Pancreas (tissue), 10 donors: ENCODE data around the gene NCR2. TPM values are rescaled to one million over a fixed set of nuclear protein-coding genes. Genes with fewer than 3 reads are reported as not detected.

Experiments used
- ATAC-seq, 4 donors: fragments of 200-7000 bp; cut with Tn5 transposase; one replicate each; pipeline versions ENCODE4 v1.8.0 to v1.9.1; 2020; ENCODE audit warnings: mild to moderate bottlenecking in 4 of 4, moderate library complexity in 4 of 4
- DNase-seq, 6 donors: peaks; one replicate each; pipeline ENCODE4 v3.0.0-alpha.2; 2020
- FAIRE-seq: peaks from 2 replicates; lab custom pipeline; 2012; peaks lifted over from hg19 to GRCh38; lab: Jason Lieb, UNC
- H3K27ac ChIP-seq, 4 donors: fragments of 200-600 bp; sonication (generic); 1 replicate in 3 of 4; 2 replicates in 1 of 4; pipeline versions ENCODE4 v1.5.0 to v1.8.0; 2020
- H3K27me3 ChIP-seq, 4 donors: fragments of 200-600 bp; one replicate each; pipeline ENCODE4 v1.8.0; 2021
- H3K36me3 ChIP-seq, 3 donors: fragments of 200-600 bp; sonication (generic) in 1 of 3; one replicate each; pipeline versions ENCODE4 v1.5.0 to v1.8.0; 2020 to 2021
- H3K4me1 ChIP-seq, 3 donors: fragments of 200-600 bp; one replicate each; pipeline ENCODE4 v1.8.0; 2021
- H3K4me3 ChIP-seq, 4 donors: fragments of 200-600 bp; sonication (generic) in 2 of 4; one replicate each; pipeline versions ENCODE4 v1.5.0 to v1.8.0; 2020 to 2021
- H3K9me3 ChIP-seq, 4 donors: fragments of 200-600 bp; one replicate each; pipeline ENCODE4 v1.8.0; 2021
- WGBS, 2 donors: extraction: QIAGEN DNeasy Blood & Tissue Kit; methylation state at CpG; one replicate each; pipeline ENCODE4 v1.1.7; 2013; 5-methylcytosine and 5-hydroxymethylcytosine counted together
- intact Hi-C, 3 donors: fragments of 100-400 bp; cut with DNase I; formaldehyde crosslinking; loops; one replicate each; pipeline versions ENCODE4 v1.11.1 to v1.14.2; 2022
- polyA plus RNA-seq, 2 donors: library from polyadenylated mRNA; stranded (reverse); fragments of 200-250 nt; gene quantifications; one replicate each; pipeline ENCODE4 v1.2.3, GENCODE V29; 2013
- total RNA-seq, 6 donors: library from RNA; stranded (reverse); fragmentation: NEBNext Ultra II Directional in 4 of 6; extraction: Animal tissue kit (Norgen Biotek cat#: 25700) in 4 of 6; gene quantifications; one replicate each; pipeline versions ENCODE4 v1.2.1 to v1.2.4, GENCODE V29; 2021 to 2023
- TF ChIP-seq, protein P1 (sequence below), 4 donors: fragments of 200-600 bp; sonication (generic) in 3 of 4; IDR thresholded peaks; one replicate each; pipeline versions ENCODE4 v1.5.0 to v1.8.0; 2021; ENCODE audit warnings: antibody characterized with exemption in 4 of 4
- donor health status: healthy with polysubstance abuse.
- donor health status: DM: no; HTN: no; CAD: no; lungs with moderate emphysema.
- donor health status: DM: no; HTN: no; CAD: no.
- donor health status: control.
- donor health status: control.
- donor health status: Bipolar disorder and iron deficiency.
- donor health status: DM: yes; HTN: yes; CAD: no.
- donor health status: DM: no; HTN: no; CAD: no.
- donor health status: DM: no; HTN: no; CAD: no.
- donor health status: DM: yes; HTN: yes; CAD: no.

Gene NCR2
- total and polyA plus RNA-seq, 8 donors, result not detected

DNA sequence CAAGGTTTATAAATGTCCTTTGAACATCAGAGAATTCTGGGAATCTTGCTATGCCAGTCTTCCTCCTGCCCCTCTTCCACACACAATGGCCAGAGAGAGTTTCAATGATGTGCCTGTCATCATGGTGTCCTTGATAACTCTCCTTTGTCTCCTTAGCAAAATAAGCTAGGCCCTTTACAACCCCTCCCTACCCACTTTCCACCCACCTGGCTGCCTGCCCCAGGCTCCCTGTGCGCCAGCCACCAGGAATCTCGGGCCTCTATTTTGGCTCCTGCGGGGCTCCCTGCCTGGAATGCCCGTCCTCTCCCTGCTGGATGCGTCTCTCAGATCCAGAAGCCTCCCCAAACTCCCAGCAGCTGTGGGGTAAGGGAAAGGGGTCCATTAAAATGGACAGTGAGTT is 60.9 kb downstream of the NCR2 start:
- Histone ChIP-seq H3K27ac (no peak overlapping the region), H3K9me3 (no peaks in the 10 kb centered on the region), H3K4me1 (no peaks in the 10 kb centered on the region), H3K27me3 (no peaks in the 10 kb centered on the region), H3K4me3 (no peak overlapping the region), H3K36me3 (no peaks in the 10 kb centered on the region)
- DNase-seq, result no peak
- intact Hi-C loops, result no loop called here
- TF ChIP-seq, protein P1, sequence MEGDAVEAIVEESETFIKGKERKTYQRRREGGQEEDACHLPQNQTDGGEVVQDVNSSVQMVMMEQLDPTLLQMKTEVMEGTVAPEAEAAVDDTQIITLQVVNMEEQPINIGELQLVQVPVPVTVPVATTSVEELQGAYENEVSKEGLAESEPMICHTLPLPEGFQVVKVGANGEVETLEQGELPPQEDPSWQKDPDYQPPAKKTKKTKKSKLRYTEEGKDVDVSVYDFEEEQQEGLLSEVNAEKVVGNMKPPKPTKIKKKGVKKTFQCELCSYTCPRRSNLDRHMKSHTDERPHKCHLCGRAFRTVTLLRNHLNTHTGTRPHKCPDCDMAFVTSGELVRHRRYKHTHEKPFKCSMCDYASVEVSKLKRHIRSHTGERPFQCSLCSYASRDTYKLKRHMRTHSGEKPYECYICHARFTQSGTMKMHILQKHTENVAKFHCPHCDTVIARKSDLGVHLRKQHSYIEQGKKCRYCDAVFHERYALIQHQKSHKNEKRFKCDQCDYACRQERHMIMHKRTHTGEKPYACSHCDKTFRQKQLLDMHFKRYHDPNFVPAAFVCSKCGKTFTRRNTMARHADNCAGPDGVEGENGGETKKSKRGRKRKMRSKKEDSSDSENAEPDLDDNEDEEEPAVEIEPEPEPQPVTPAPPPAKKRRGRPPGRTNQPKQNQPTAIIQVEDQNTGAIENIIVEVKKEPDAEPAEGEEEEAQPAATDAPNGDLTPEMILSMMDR (IDR thresholded peaks at IDR 0.05), result no peak
- 67 to 81% methylated on average over 5 of the region's 5 CpGs for WGBS, 2 donors
- ATAC-seq, result no peak
- no peak for FAIRE-seq

- no peaks in the 10 kb centered on the region for H3K27me3 ChIP-seq
- H3K9me3 ChIP-seq, result no peaks in the 10 kb centered on the region
- ATAC-seq, result no peak
- no peak for DNase-seq
- H3K36me3 ChIP-seq, result no peaks in the 10 kb centered on the region
- H3K4me1 ChIP-seq, result no peaks in the 10 kb centered on the region
- WGBS, 2 donors, result 73 to 77% methylated on average over 3 to 5 of the region's 5 CpGs
- TF ChIP-seq, protein P1 (IDR thresholded peaks at IDR 0.05), result no peak
- FAIRE-seq, result no peak
- H3K27ac ChIP-seq, result no peak overlapping the region
- intact Hi-C loops, result no loop called here
- no peak overlapping the region for H3K4me3 ChIP-seq
Observed at GRCh38 chr6:41399424-41399823, 64.0 kb downstream of the NCR2 start.

Other genes starting within 250 kb of the NCR2 start
- gene TREML1, start 181.3 kb upstream of the NCR2 start, total RNA-seq, result under 1 TPM in 2 of 6 donors, not detected in 4; 0.28 to 0.84 TPM
- gene TREML1, start 181.3 kb upstream of the NCR2 start, polyA plus RNA-seq, result under 1 TPM; 0.19 to 0.28 TPM
- gene TREM2, start 172.5 kb upstream of the NCR2 start, total RNA-seq, result 10 to 100 TPM in 1 of 6 donors, 1 to 10 TPM in 3, under 1 TPM in 2; 0.59 to 27.1 (median 2.1) TPM
- 1 to 10 TPM; 1.5 to 2.1 TPM for gene TREM2, start 172.5 kb upstream of the NCR2 start, polyA plus RNA-seq
- gene TREML2, start 134.5 kb upstream of the NCR2 start, total RNA-seq, result under 1 TPM in 2 of 6 donors, not detected in 4; 0.09 to 0.12 TPM
- not detected for gene TREML2, start 134.5 kb upstream of the NCR2 start, polyA plus RNA-seq
- not detected for gene TREML4, start 107.3 kb upstream of the NCR2 start, total RNA-seq
- gene TREML4, start 107.3 kb upstream of the NCR2 start, polyA plus RNA-seq, result not detected
- gene TREM1, start 48.9 kb upstream of the NCR2 start, total RNA-seq, result 1 to 10 TPM in 2 of 6 donors, under 1 TPM in 3, not detected in 1; 0.12 to 2.8 (median 0.72) TPM
- under 1 TPM; 0.08 to 0.16 TPM for gene TREM1, start 48.9 kb upstream of the NCR2 start, polyA plus RNA-seq
- 10 to 100 TPM; 23.1 to 28.3 (median 25.3) TPM for gene FOXP4, start 210.8 kb downstream of the NCR2 start, total RNA-seq
- 10 to 100 TPM; 27.4 to 29.3 TPM for gene FOXP4, start 210.8 kb downstream of the NCR2 start, polyA plus RNA-seq